GM23338 (cell line): ENCODE results near the gene C22orf39. TPM values are rescaled to one million over a fixed set of nuclear protein-coding genes. Genes with fewer than 3 reads are reported as not detected.

ENCODE experiments used
- ATAC-seq: fragments of 200-7000 bp; cut with Tn5 transposase; 3 replicates; pipeline ENCODE4 v1.9.1; 2020
- DNase-seq: peaks from one replicate; pipeline ENCODE4 v3.0.0-alpha.2; 2015; ENCODE audit warnings: low spot score
- H2AFZ ChIP-seq: fragments of 200-600 bp; sonication (generic); 2 replicates; pipeline ENCODE4 v1.8.0; 2016; ENCODE audit warnings: antibody characterized with exemption, mild to moderate bottlenecking, moderate library complexity
- H3F3A ChIP-seq: fragments of 200-600 bp; sonication (generic); replicated peaks from 2 replicates; pipeline ENCODE4 v1.8.0; 2017; ENCODE audit warnings: antibody characterized with exemption, mixed run types, low read depth
- H3K27ac ChIP-seq: fragments of 200-600 bp; sonication (generic); 2 replicates; pipeline ENCODE4 v1.6.1; 2016; ENCODE audit warnings: low read depth
- H3K27me3 ChIP-seq: fragments of 200-600 bp; sonication (generic); 2 replicates; pipeline ENCODE4 v1.8.0; 2016; ENCODE audit warnings: mild to moderate bottlenecking, mixed run types, moderate library complexity; ENCODE audit not compliant: insufficient read depth
- H3K36me3 ChIP-seq: fragments of 200-600 bp; sonication (generic); 2 replicates; pipeline ENCODE4 v1.8.0; 2016; ENCODE audit warnings: mild to moderate bottlenecking; ENCODE audit not compliant: insufficient read depth
- H3K4me1 ChIP-seq: fragments of 200-600 bp; sonication (generic); 2 replicates; pipeline ENCODE4 v1.8.0; 2016; ENCODE audit warnings: mild to moderate bottlenecking, moderate library complexity; ENCODE audit not compliant: insufficient read depth
- H3K4me2 ChIP-seq: fragments of 200-600 bp; sonication (generic); 2 replicates; pipeline ENCODE4 v1.7.1; 2017; ENCODE audit warnings: mixed run types
- H3K4me3 ChIP-seq: fragments of 200-600 bp; sonication (generic); 2 replicates; pipeline ENCODE4 v1.6.1; 2016; ENCODE audit warnings: mixed run types
- H3K79me2 ChIP-seq: fragments of 200-600 bp; sonication (generic); replicated peaks from 2 replicates; pipeline ENCODE4 v1.8.0; 2017; ENCODE audit warnings: mild to moderate bottlenecking; ENCODE audit not compliant: insufficient read depth
- H3K9me2 ChIP-seq: fragments of 200-600 bp; sonication (generic); 2 replicates; pipeline ENCODE4 v1.8.0; 2017; ENCODE audit not compliant: insufficient read depth
- H4K20me1 ChIP-seq: fragments of 200-600 bp; sonication (generic); replicated peaks from 2 replicates; pipeline ENCODE4 v1.8.0; 2017; ENCODE audit warnings: mild to moderate bottlenecking; ENCODE audit not compliant: insufficient read depth
- H3K27ac Mint-ChIP-seq: 2 replicates; pipeline ENCODE4 v1.8.0; 2020; ENCODE audit warnings: inconsistent platforms, mild to moderate bottlenecking, moderate library complexity, mixed read lengths
- H3K27me3 Mint-ChIP-seq: 3 replicates; pipeline ENCODE4 v1.8.0; 2022; ENCODE audit warnings: low read depth, mild to moderate bottlenecking, moderate library complexity, mixed read lengths, inconsistent platforms; ENCODE audit not compliant: insufficient read depth, poor library complexity
- H3K36me3 Mint-ChIP-seq: 3 replicates; pipeline ENCODE4 v1.8.0; 2021; ENCODE audit warnings: low read depth, mild to moderate bottlenecking, inconsistent platforms, moderate library complexity, mixed read lengths
- H3K4me1 Mint-ChIP-seq: 3 replicates; pipeline ENCODE4 v1.8.0; 2020; ENCODE audit warnings: mild to moderate bottlenecking, inconsistent platforms, mixed read lengths
- H3K4me3 Mint-ChIP-seq: 3 replicates; pipeline ENCODE4 v1.8.0; 2021; ENCODE audit warnings: moderate library complexity, mild to moderate bottlenecking, inconsistent platforms, mixed read lengths
- H3K9me3 Mint-ChIP-seq: 3 replicates; pipeline ENCODE4 v1.8.0; 2020; ENCODE audit warnings: moderate library complexity, mild to moderate bottlenecking, inconsistent platforms, mixed read lengths
- CREB1 ChIP-seq: fragments of 250-450 bp; sonication (Bioruptor Pico); IDR thresholded peaks from 2 replicates; pipeline ENCODE4 v1.5.0; 2020; ENCODE audit warnings: low read depth, mild to moderate bottlenecking, moderate library complexity
- EZH2 ChIP-seq: fragments of 200-600 bp; sonication (generic); IDR thresholded peaks from one replicate; pipeline ENCODE4 v1.8.0; 2017; ENCODE audit warnings: antibody characterized with exemption, mild to moderate bottlenecking, low read depth; ENCODE audit not compliant: unreplicated experiment
- EZH2phosphoT487 ChIP-seq: fragments of 200-600 bp; sonication (generic); IDR thresholded peaks from one replicate; pipeline ENCODE4 v1.8.1; 2018; ENCODE audit warnings: antibody characterized with exemption; ENCODE audit not compliant: unreplicated experiment
- NANOG ChIP-seq: IDR thresholded peaks from 2 replicates; pipeline ENCODE4 v1.6.1; 2016; ENCODE audit warnings: antibody characterized with exemption, borderline replicate concordance
- POLR2AphosphoS5 ChIP-seq: IDR thresholded peaks from 2 replicates; pipeline ENCODE4 v1.6.1; 2016; ENCODE audit warnings: antibody characterized with exemption, low read depth
- STAT1 ChIP-seq: IDR thresholded peaks from one replicate; pipeline ENCODE4 v1.6.1; 2016; ENCODE audit warnings: antibody characterized with exemption; ENCODE audit not compliant: unreplicated experiment
- ZNF114 ChIP-seq: fragments of 250-450 bp; sonication (Bioruptor Pico); IDR thresholded peaks from 2 replicates; pipeline ENCODE4 v1.5.0; 2020; ENCODE audit warnings: mild to moderate bottlenecking, moderate library complexity
- ZNF331 ChIP-seq: fragments of 250-450 bp; sonication (Bioruptor Pico); IDR thresholded peaks from 2 replicates; pipeline ENCODE4 v1.5.0; 2020; ENCODE audit warnings: low read depth, mild to moderate bottlenecking, moderate library complexity
- polyA plus RNA-seq: library from polyadenylated mRNA; unstranded; fragments of >200 nt; fragmentation: Nextera tagmentation; extraction: Ambion mirVana; gene quantifications from 2 replicates; pipeline ENCODE4 v1.2.1, GENCODE V29; 2016
- total RNA-seq: library from RNA; depleted of rRNA; stranded (reverse); fragments of >200 nt; shearing (Covaris generic); gene quantifications from 2 replicates; pipeline ENCODE4 v1.2.3, GENCODE V29; 2014
- TF ChIP-seq, protein P1 (sequence below): fragments of 250-450 bp; sonication (Bioruptor Pico); IDR thresholded peaks from 2 replicates; pipeline ENCODE4 v1.5.0; 2020; ENCODE audit warnings: mild to moderate bottlenecking, moderate library complexity
- TF ChIP-seq, protein P2 (sequence below): IDR thresholded peaks from one replicate; pipeline ENCODE4 v1.6.1; 2018; ENCODE audit warnings: antibody characterized with exemption; ENCODE audit not compliant: unreplicated experiment
- TF ChIP-seq, protein P3 (sequence below), 2 experiments: fragments of 200-600 bp in 1 of 2; sonication (generic) in 1 of 2; conservative IDR thresholded peaks; 2 replicates each; pipeline versions ENCODE4 v1.5.1 to v1.6.1; 2016 to 2017; ENCODE audit warnings: antibody characterized with exemption in 2 of 2, low read depth in 2 of 2, mild to moderate bottlenecking in 2 of 2, moderate library complexity in 1 of 2

The C22orf39 gene
- total and polyA plus RNA-seq, 2 experiments from 2014 or later, result 37.4 to 40.2 TPM

- TF ChIP-seq CREB1 (CRISPR knock-in tag), result no peak
- TF ChIP-seq, protein P1, sequence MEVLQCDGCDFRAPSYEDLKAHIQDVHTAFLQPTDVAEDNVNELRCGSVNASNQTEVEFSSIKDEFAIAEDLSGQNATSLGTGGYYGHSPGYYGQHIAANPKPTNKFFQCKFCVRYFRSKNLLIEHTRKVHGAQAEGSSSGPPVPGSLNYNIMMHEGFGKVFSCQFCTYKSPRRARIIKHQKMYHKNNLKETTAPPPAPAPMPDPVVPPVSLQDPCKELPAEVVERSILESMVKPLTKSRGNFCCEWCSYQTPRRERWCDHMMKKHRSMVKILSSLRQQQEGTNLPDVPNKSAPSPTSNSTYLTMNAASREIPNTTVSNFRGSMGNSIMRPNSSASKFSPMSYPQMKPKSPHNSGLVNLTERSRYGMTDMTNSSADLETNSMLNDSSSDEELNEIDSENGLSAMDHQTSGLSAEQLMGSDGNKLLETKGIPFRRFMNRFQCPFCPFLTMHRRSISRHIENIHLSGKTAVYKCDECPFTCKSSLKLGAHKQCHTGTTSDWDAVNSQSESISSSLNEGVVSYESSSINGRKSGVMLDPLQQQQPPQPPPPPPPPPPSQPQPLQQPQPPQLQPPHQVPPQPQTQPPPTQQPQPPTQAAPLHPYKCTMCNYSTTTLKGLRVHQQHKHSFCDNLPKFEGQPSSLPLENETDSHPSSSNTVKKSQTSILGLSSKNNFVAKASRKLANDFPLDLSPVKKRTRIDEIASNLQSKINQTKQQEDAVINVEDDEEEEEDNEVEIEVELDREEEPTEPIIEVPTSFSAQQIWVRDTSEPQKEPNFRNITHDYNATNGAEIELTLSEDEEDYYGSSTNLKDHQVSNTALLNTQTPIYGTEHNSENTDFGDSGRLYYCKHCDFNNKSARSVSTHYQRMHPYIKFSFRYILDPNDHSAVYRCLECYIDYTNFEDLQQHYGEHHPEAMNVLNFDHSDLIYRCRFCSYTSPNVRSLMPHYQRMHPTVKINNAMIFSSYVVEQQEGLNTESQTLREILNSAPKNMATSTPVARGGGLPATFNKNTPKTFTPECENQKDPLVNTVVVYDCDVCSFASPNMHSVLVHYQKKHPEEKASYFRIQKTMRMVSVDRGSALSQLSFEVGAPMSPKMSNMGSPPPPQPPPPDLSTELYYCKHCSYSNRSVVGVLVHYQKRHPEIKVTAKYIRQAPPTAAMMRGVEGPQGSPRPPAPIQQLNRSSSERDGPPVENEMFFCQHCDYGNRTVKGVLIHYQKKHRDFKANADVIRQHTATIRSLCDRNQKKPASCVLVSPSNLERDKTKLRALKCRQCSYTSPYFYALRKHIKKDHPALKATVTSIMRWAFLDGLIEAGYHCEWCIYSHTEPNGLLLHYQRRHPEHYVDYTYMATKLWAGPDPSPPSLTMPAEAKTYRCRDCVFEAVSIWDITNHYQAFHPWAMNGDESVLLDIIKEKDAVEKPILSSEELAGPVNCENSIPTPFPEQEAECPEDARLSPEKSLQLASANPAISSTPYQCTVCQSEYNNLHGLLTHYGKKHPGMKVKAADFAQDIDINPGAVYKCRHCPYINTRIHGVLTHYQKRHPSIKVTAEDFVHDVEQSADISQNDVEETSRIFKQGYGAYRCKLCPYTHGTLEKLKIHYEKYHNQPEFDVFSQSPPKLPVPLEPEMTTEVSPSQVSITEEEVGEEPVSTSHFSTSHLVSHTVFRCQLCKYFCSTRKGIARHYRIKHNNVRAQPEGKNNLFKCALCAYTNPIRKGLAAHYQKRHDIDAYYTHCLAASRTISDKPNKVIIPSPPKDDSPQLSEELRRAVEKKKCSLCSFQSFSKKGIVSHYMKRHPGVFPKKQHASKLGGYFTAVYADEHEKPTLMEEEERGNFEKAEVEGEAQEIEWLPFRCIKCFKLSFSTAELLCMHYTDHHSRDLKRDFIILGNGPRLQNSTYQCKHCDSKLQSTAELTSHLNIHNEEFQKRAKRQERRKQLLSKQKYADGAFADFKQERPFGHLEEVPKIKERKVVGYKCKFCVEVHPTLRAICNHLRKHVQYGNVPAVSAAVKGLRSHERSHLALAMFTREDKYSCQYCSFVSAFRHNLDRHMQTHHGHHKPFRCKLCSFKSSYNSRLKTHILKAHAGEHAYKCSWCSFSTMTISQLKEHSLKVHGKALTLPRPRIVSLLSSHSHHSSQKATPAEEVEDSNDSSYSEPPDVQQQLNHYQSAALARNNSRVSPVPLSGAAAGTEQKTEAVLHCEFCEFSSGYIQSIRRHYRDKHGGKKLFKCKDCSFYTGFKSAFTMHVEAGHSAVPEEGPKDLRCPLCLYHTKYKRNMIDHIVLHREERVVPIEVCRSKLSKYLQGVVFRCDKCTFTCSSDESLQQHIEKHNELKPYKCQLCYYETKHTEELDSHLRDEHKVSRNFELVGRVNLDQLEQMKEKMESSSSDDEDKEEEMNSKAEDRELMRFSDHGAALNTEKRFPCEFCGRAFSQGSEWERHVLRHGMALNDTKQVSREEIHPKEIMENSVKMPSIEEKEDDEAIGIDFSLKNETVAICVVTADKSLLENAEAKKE (CRISPR knock-in tag), result no peak
These were observed 6.6 kb upstream of the C22orf39 start (continued) for GRCh38 chr22:19454156-19454555.

DNA sequence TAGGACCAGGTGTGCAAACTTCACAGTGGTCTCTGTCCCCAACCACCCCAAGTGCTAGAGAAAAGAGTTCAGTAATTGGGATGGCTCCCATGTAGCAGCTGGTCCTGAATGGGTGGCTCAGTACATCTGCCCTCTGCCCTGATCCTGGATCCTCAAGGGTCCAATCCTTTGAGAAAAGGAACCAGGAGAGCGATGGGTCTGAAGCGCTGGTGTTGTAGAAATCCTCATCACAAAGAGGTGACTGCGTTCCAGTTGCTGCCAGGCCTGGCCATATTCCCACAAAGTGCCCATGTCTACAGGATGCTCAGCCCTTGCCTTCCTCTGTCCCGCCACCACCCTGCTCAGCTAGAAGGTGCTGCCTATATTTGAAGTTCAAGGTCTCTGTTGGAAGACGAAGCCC is 6.2 kb upstream of the C22orf39 start:
- Histone ChIP-seq H3K27ac (no peak overlapping the region), H3F3A (peaks cover 11% of the 10 kb centered on the region; the same call in 1 of the 2 replicates), H2AFZ (no peak overlapping the region), H4K20me1 (peaks cover 19% of the 10 kb centered on the region), H3K79me2 (no peaks in the 10 kb centered on the region; the same call in 1 of the 2 replicates), H3K4me1 (peaks cover 2% of the 10 kb centered on the region; the same call in 1 of the 2 replicates), H3K9me2 (no peaks in the 10 kb centered on the region), H3K4me3 (no peak overlapping the region), H3K4me2 (no peak overlapping the region), H3K36me3 (peaks cover 38% of the 10 kb centered on the region), H3K27me3 (no peaks in the 10 kb centered on the region)
- ATAC-seq, result no peak
- Mint-ChIP-seq H3K36me3 (peaks cover 76% of the 10 kb centered on the region), H3K4me1 (peaks cover 8% of the 10 kb centered on the region), H3K4me3 (no peak overlapping the region), H3K9me3 (no peaks in the 10 kb centered on the region), H3K27me3 (peaks cover 2% of the 10 kb centered on the region), H3K27ac (no peak overlapping the region)
- DNase-seq, result no peak
- TF ChIP-seq ZNF114 (CRISPR knock-in tag) (no peak), ZNF331 (CRISPR knock-in tag) (no peak), CREB1 (CRISPR knock-in tag) (no peak), STAT1 (no peak), EZH2 (no peak), POLR2AphosphoS5 (no peak), NANOG (no peak), EZH2phosphoT487 (no peak)
- TF ChIP-seq, protein P2, sequence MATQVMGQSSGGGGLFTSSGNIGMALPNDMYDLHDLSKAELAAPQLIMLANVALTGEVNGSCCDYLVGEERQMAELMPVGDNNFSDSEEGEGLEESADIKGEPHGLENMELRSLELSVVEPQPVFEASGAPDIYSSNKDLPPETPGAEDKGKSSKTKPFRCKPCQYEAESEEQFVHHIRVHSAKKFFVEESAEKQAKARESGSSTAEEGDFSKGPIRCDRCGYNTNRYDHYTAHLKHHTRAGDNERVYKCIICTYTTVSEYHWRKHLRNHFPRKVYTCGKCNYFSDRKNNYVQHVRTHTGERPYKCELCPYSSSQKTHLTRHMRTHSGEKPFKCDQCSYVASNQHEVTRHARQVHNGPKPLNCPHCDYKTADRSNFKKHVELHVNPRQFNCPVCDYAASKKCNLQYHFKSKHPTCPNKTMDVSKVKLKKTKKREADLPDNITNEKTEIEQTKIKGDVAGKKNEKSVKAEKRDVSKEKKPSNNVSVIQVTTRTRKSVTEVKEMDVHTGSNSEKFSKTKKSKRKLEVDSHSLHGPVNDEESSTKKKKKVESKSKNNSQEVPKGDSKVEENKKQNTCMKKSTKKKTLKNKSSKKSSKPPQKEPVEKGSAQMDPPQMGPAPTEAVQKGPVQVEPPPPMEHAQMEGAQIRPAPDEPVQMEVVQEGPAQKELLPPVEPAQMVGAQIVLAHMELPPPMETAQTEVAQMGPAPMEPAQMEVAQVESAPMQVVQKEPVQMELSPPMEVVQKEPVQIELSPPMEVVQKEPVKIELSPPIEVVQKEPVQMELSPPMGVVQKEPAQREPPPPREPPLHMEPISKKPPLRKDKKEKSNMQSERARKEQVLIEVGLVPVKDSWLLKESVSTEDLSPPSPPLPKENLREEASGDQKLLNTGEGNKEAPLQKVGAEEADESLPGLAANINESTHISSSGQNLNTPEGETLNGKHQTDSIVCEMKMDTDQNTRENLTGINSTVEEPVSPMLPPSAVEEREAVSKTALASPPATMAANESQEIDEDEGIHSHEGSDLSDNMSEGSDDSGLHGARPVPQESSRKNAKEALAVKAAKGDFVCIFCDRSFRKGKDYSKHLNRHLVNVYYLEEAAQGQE, result no peak
- TF ChIP-seq, protein P3, sequence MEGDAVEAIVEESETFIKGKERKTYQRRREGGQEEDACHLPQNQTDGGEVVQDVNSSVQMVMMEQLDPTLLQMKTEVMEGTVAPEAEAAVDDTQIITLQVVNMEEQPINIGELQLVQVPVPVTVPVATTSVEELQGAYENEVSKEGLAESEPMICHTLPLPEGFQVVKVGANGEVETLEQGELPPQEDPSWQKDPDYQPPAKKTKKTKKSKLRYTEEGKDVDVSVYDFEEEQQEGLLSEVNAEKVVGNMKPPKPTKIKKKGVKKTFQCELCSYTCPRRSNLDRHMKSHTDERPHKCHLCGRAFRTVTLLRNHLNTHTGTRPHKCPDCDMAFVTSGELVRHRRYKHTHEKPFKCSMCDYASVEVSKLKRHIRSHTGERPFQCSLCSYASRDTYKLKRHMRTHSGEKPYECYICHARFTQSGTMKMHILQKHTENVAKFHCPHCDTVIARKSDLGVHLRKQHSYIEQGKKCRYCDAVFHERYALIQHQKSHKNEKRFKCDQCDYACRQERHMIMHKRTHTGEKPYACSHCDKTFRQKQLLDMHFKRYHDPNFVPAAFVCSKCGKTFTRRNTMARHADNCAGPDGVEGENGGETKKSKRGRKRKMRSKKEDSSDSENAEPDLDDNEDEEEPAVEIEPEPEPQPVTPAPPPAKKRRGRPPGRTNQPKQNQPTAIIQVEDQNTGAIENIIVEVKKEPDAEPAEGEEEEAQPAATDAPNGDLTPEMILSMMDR (conservative IDR thresholded peaks at IDR 0.05; ENCODE audit: low read depth in 2 of 2), result no peak
